ENCODE data around the gene CALB2. TPM values are rescaled to one million over a fixed set of nuclear protein-coding genes. Genes with fewer than 3 reads are reported as not detected.

Gene CALB2
- total and polyA plus RNA-seq, 2 of the 8 experiments (the other 6 are each of a cell fraction or from before 2014, with no cell fraction given): 1.9 to 2.6 TPM

- Histone ChIP-seq H3K27me3 (replicated peaks in 1 of 4; ENCODE audit: control insufficient read depth in 3 of 4, extremely low read depth in 1 of 4, insufficient read depth in 3 of 4, low read length in 3 of 4) (peaks cover 0 to 22% (median 18%) of the 10 kb centered on the region in 4 experiments; a peak in 6 of 7 replicates), H3K79me1 (ENCODE audit: low read depth, low read length) (no peaks in the 10 kb centered on the region)
- no peak for FAIRE-seq
- TF ChIP-seq TCF12 (IDR thresholded peaks at IDR 0.05; ENCODE audit: low read depth, low read length) (no peak), EGR1 (IDR thresholded peaks at IDR 0.05; ENCODE audit: borderline replicate concordance, low read depth, low read length) (no peak), SP1 (IDR thresholded peaks at IDR 0.05; ENCODE audit: low read depth, low read length) (no peak), EZH2 (IDR thresholded peaks at IDR 0.05; ENCODE audit: low read depth, low read length, severe bottlenecking) (no peak), TAF7 (optimal IDR thresholded peaks at IDR 0.05; ENCODE audit: borderline replicate concordance, low read depth, low read length) (no peak), CHD2 (IDR thresholded peaks at IDR 0.05; ENCODE audit: low read length) (no peak), SAP30 (IDR thresholded peaks at IDR 0.05; ENCODE audit: insufficient read depth, insufficient replicate concordance, low read length) (no peak), ZNF274 (IDR thresholded peaks at IDR 0.05; ENCODE audit: borderline replicate concordance, extremely low read depth, low read length) (no peak), BACH1 (IDR thresholded peaks at IDR 0.05; ENCODE audit: low read length) (no peak), HDAC2 (IDR thresholded peaks at IDR 0.05; ENCODE audit: borderline replicate concordance in 1 of 2, low read depth in 2 of 2, low read length in 2 of 2) (no peak)
Observed at GRCh38 chr16:71356051-71356740, 2.3 kb upstream of the CALB2 start.

More at GRCh38 chr16:71356051-71356740, 2.3 kb upstream of the CALB2 start:
- Histone ChIP-seq H3K23ac (ENCODE audit: insufficient read length) (no peak overlapping the region), H3K4me3 (ENCODE audit: extremely low read depth in 1 of 4, insufficient read depth in 2 of 4, low read depth in 3 of 4, low read length in 4 of 4) (no peak overlapping the region), H2BK5ac (ENCODE audit: low read depth, low read length) (no peak overlapping the region), H3K9me3 (ENCODE audit: insufficient read depth in 2 of 2, low read depth in 1 of 2, low read length in 1 of 2) (no peaks in the 10 kb centered on the region), H4K91ac (replicated peaks; ENCODE audit: insufficient read length, low read length) (no peak overlapping the region), H3K27ac (ENCODE audit: low read depth, low read length) (no peak overlapping the region), H4K5ac (ENCODE audit: insufficient read length, low read depth, low read length) (no peak overlapping the region), H3K36me3 (ENCODE audit: control insufficient read depth in 2 of 4, insufficient read depth in 4 of 4, low read length in 3 of 4) (no peaks in the 10 kb centered on the region), H2BK15ac (ENCODE audit: low read length) (no peak overlapping the region), H2BK20ac (ENCODE audit: low read length) (no peak overlapping the region), H4K8ac (ENCODE audit: extremely low read depth, insufficient read depth, low read length) (no peak overlapping the region), H3K14ac (ENCODE audit: insufficient read length) (no peak overlapping the region), H3K9ac (replicated peaks in 1 of 4; ENCODE audit: extremely low read depth in 1 of 4, low read depth in 3 of 4, low read length in 3 of 4) (no peak overlapping the region), H2BK120ac (replicated peaks; ENCODE audit: low read depth, low read length) (no peak overlapping the region), H3K79me2 (ENCODE audit: control insufficient read depth in 1 of 2, insufficient read depth in 2 of 2, low read length in 2 of 2) (no peaks in the 10 kb centered on the region), H3K23me2 (ENCODE audit: low read depth, low read length) (peaks cover 6% of the 10 kb centered on the region; the same call in 1 of the 2 replicates), H4K20me1 (replicated peaks in 1 of 2; ENCODE audit: control insufficient read depth in 1 of 2, insufficient read depth in 2 of 2, low read length in 2 of 2) (no peaks in the 10 kb centered on the region), H2AK5ac (ENCODE audit: low read depth, low read length) (no peak overlapping the region), H2BK12ac (ENCODE audit: low read depth, low read length) (no peak overlapping the region), H3K4me1 (replicated peaks in 1 of 4; ENCODE audit: control insufficient read depth in 3 of 4, insufficient read depth in 4 of 4, low read length in 3 of 4) (peaks cover 0 to 12% (median 6%) of the 10 kb centered on the region in 4 experiments; a peak in 5 of 7 replicates), H2AFZ (ENCODE audit: low read length) (no peak overlapping the region), H3K4ac (replicated peaks; ENCODE audit: insufficient read length, low read depth, low read length) (no peak overlapping the region), H3K4me2 (ENCODE audit: insufficient read depth in 1 of 2, low read depth in 2 of 2, low read length in 2 of 2) (no peak overlapping the region), H3K56ac (replicated peaks; ENCODE audit: insufficient read length, low read depth, low read length) (no peak overlapping the region), H3K18ac (ENCODE audit: extremely low read depth, low read length) (no peak overlapping the region)
- ChIA-PET POLR2A (ENCODE audit: partially characterized antibody) (no interaction called here), CTCF (ENCODE audit: partially characterized antibody) (interaction anchor here (0.7 to 6.7 kb wide), 13 partner anchors 8 to 109 kb away, joined by 3 to 54 read pairs (median 7); no protein-coding TSS in a partner anchor)
- DNase-seq (ENCODE audit: low read depth in 1 of 2, low spot score in 2 of 2): no peak
- WGBS, 2 experiments (ENCODE audit: extremely low coverage in 1 of 2, insufficient coverage in 1 of 2, insufficient read length in 1 of 2, insufficient replicate concordance in 2 of 2, low coverage in 1 of 2, low lambda C conversion rate in 2 of 2, missing lambda C conversion rate in 1 of 2): 87% methylated on average over 7 of the region's 7 CpGs; no CpG with 5 or more reads in 1 of the 2 experiments

Measured in H1 (cell line).